Activated CD4-positive, alpha-beta T cell treated with anti-CD3 and anti-CD28 coated beads for 48 hours (primary cell): ENCODE measurements around the gene CD36.
"Not testable (repeated sequence)": the region's sequence is repeated elsewhere in the genome, so short reads cannot be mapped to it uniquely, and the experiment has no call there.

ENCODE experiments used
- DNase-seq: peaks from one replicate; pipeline ENCODE4 v3.0.0-alpha.2; 2020

Gene CD36

GRCh38 chr7:80656029-80656428 is 17.6 kb downstream of the CD36 start:
- no peak for DNase-seq

GRCh38 chr7:80659120-80660055 is 20.9 kb downstream of the CD36 start:
- DNase-seq, result no peak

- no peak for DNase-seq
Observed at GRCh38 chr7:80660939-80661338, 22.5 kb downstream of the CD36 start.

- no peak for DNase-seq
Observed at GRCh38 chr7:80661729-80662128, 23.3 kb downstream of the CD36 start.

- no peak for DNase-seq
Observed at GRCh38 chr7:80662252-80662651, 23.8 kb downstream of the CD36 start.

GRCh38 chr7:80665526-80665925 is 27.1 kb downstream of the CD36 start:
- DNase-seq, result no peak

GRCh38 chr7:80666376-80666775 is 27.9 kb downstream of the CD36 start:
- DNase-seq, result no peak

GRCh38 chr7:80669367-80669766 is 30.9 kb downstream of the CD36 start:
- DNase-seq, result not testable (repeated sequence)

- no peak for DNase-seq
Observed at GRCh38 chr7:80671744-80672143, 33.3 kb downstream of the CD36 start.

- DNase-seq, result no peak
Observed at GRCh38 chr7:80675090-80675489, 36.6 kb downstream of the CD36 start.

GRCh38 chr7:80676404-80676803 is 38.0 kb downstream of the CD36 start:
- DNase-seq, result no peak

- no peak for DNase-seq
Observed at GRCh38 chr7:80677629-80678028, 39.2 kb downstream of the CD36 start.

- DNase-seq, result no peak
Observed at GRCh38 chr7:80678707-80679106, 40.3 kb downstream of the CD36 start.

- DNase-seq, result no peak
Observed at GRCh38 chr7:80679921-80680907, 41.8 kb downstream of the CD36 start.

GRCh38 chr7:80681272-80681885 is 42.9 kb downstream of the CD36 start:
- DNase-seq, result no peak

- no peak for DNase-seq
Observed at GRCh38 chr7:80682744-80683143, 44.3 kb downstream of the CD36 start.

GRCh38 chr7:80686576-80686975 is 48.1 kb downstream of the CD36 start:
- DNase-seq, result no peak

- DNase-seq, result no peak
Observed at GRCh38 chr7:80699045-80699638, 60.7 kb downstream of the CD36 start.

- DNase-seq, result no peak
Observed at GRCh38 chr7:80699721-80700256, 61.3 kb downstream of the CD36 start.

GRCh38 chr7:80703272-80703671 is 64.8 kb downstream of the CD36 start:
- DNase-seq, result no peak

GRCh38 chr7:80705130-80705781 is 66.8 kb downstream of the CD36 start:
- no peak for DNase-seq

GRCh38 chr7:80707318-80707717 is 68.9 kb downstream of the CD36 start:
- no peak for DNase-seq
